ENCODE measurements around the gene PTPN7.
A peak's percentile ranks its signal among the peaks of the same experiment; 100 is the strongest.
"Not testable (repeated sequence)": the region's sequence is repeated elsewhere in the genome, so short reads cannot be mapped to it uniquely, and the experiment has no call there.

The PTPN7 gene

DNA sequence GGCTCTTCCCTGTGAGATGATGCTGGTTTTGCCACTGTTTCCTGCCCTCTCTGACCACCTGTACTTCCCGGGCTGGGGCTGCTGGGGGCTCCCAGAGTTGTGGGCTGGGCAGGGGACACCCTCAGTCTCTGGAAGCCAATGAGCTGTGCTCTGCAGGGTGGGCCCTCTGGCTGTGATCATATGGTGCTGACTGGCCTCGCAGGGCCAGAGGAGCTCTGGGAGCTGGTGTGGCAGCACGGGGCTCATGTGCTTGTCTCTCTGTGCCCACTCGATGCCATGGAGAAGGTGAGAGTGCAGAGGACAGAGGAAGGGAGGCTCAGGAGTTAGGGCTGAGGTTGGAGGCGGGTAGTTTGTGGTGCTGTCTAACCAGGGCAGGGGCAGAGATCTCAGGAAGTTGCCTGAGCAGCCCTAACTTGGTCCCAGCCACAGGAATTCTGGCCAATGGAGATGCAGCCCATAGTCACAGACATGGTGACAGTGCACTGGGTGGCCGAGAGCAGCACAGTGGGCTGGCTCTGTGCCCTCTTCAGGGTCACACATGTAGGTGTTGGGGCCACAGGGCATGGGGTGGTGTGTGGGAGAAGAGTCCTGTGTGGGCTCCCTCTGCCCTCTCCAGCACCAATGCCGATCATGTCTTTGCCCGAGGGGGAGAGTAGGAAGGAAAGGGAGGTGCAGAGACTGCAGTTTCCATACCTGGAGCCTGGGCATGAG is 27.4 kb upstream of the PTPN7 start:
- TF ChIP-seq, protein P1, sequence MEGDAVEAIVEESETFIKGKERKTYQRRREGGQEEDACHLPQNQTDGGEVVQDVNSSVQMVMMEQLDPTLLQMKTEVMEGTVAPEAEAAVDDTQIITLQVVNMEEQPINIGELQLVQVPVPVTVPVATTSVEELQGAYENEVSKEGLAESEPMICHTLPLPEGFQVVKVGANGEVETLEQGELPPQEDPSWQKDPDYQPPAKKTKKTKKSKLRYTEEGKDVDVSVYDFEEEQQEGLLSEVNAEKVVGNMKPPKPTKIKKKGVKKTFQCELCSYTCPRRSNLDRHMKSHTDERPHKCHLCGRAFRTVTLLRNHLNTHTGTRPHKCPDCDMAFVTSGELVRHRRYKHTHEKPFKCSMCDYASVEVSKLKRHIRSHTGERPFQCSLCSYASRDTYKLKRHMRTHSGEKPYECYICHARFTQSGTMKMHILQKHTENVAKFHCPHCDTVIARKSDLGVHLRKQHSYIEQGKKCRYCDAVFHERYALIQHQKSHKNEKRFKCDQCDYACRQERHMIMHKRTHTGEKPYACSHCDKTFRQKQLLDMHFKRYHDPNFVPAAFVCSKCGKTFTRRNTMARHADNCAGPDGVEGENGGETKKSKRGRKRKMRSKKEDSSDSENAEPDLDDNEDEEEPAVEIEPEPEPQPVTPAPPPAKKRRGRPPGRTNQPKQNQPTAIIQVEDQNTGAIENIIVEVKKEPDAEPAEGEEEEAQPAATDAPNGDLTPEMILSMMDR (IDR thresholded peaks at IDR 0.05; ENCODE audit: extremely low read depth, missing control alignments): no peak
- DNase-seq (ENCODE audit: low spot score): no peak

DNA sequence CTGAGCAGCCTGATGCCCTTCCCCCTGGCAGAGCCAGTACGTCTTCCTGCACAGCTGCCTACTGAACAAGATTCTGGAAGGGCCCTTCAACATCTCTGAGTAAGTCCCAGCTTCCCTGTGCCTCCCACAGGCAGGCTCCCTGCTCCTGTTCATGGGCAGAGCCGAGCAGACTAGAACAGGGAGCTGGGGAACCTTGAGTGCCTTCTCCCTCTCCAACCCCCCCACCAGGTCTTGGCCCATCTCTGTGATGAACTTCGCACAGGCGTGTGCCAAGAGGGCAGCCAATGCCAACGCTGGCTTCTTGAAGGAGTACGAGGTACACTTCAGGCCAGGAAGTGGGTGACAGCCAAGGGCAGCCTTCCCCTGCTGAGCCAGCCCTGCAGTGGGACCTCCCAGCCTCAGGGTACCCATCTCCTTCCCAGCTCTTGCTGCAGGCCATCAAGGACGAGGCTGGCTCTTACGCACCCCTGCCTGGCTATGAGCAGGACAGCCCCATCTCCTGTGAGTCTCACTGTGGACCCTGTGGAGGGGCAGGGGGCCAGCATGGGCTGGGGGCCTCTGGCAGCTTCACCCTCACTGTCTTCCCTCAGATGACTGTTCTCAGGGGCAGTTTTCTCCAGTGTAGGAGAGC is 26.8 kb upstream of the PTPN7 start:
- TF ChIP-seq, protein P1 (IDR thresholded peaks at IDR 0.05; ENCODE audit: extremely low read depth, missing control alignments): no peak

DNA sequence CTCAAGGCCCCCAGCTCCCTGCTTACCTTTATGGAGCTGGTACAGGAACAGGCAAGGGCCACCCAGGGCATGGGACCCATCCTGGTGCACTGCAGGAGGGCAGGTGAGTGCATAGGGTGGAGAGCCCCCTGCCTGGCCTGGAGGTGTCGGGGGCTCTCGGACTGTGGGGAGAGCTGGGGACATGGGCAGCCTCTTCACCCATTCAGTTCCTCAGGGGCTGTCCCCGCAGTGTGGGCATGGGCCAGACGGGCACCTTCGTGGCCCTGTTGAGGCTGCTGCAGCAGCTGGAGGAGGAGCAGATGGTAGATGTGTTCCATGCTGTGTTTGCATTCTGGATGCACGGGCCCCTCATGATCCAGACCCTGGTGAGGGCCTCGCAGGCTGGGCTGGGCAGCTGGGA is 25.9 kb upstream of the PTPN7 start:
- no peak for DNase-seq (ENCODE audit: low spot score)
- TF ChIP-seq, protein P1 (IDR thresholded peaks at IDR 0.05; ENCODE audit: extremely low read depth, missing control alignments): no peak

More for the DNA sequence above, 26.8 kb upstream of the PTPN7 start:
- no peak for DNase-seq (ENCODE audit: low spot score)

DNA sequence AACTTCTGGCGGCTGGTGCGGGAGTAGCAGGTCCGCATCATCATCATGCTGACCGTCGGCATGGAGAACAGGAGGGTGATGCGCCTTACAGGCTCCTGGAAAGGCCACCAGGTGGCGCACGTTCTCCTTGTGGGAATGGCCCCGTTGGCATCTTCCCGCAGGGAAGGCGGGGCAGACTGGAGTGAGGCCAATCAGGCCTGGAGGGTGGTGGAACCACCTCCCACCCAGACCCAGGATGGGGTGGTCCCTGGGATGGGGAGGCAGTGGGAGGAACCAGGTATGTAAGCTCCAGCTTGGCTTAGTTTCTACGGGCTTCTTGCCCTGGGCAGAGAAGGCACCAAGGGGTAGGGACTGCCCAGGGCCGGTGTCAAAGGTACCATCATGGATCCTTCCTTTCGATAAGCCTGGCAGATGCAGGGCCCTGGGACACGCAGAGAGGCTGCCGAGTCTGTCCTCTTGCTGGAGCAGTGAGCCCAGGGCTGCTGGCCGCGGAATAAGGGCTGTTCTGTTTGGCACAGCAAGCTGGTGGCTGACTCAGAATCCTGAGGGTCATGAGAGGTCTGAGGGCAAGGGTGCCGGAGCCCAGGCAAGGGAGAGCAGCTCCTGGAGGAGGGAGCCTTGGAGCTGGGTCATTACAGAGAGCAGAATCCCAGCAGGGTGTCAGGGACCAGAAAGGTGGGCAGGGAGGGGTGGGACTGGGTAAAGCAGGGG is 24.5 kb upstream of the PTPN7 start:
- DNase-seq (ENCODE audit: low spot score): peak; percentile 70

DNA sequence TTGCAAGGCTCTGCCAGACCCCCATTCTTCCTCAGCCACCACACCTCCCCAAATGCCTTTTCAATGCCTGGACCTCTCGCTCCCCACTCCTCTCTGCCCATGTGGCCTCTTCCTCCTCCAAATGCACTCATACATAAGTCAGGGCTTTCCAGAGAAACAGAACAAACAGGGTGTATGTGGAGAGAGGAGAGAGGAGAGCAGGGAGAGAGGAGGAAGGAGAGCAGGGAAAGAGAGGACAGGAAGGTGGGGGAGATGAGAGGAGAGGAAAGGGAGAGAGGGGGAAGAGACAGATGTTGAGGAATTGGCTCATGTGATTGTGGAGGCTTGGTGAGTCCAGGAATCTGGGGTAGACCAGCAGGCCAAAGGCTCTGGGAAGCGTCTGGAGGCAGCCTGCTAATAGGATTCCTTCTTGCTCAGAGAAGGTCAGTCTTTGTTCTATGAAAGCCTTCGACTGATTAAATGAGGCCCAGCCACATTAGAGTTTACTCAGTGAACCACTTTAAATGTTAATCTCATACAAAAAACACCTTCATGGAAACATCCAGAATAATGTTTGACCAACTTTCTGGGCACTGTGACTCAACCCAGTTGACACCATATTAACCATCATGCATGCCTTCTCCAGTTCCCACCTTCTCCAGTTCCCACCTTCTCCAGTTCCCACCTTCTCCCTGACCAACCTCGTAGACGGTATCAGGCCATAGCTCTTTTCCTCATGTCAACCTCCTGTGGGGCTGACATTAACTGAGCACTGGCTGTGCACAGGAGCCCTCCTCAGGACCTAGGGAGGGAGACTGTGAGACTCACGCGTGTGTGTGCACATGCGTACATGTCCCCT is 21.9 kb upstream of the PTPN7 start:
- TF ChIP-seq, protein P1 (IDR thresholded peaks at IDR 0.05; ENCODE audit: extremely low read depth, missing control alignments): no peak
- no peak for DNase-seq (ENCODE audit: low spot score)

More for the DNA sequence above, 24.5 kb upstream of the PTPN7 start:
- TF ChIP-seq, protein P1 (IDR thresholded peaks at IDR 0.05; ENCODE audit: extremely low read depth, missing control alignments): peak; percentile 72

DNA sequence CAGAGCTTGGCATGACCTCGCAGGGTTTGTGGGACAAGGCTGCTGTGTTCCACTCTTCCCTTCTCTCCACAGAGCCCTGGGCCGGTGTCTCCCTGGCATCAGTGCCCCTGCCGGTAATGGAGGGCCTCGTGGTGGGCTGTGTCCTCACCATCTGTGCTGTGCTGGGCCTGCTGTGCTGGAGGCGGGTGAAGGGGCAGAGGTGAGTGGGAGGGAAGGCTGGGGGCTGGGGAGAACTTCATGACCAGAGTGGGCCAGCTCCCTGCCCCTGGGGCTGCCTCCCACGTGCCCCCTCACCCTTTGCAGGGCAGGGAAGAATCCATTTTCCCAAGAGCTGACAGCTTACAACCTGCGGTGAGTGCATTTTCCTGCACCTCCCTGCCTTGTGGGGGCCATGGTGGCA is 21.2 kb upstream of the PTPN7 start:
- TF ChIP-seq, protein P1 (IDR thresholded peaks at IDR 0.05; ENCODE audit: extremely low read depth, missing control alignments): no peak
- DNase-seq (ENCODE audit: low spot score): no peak

DNA sequence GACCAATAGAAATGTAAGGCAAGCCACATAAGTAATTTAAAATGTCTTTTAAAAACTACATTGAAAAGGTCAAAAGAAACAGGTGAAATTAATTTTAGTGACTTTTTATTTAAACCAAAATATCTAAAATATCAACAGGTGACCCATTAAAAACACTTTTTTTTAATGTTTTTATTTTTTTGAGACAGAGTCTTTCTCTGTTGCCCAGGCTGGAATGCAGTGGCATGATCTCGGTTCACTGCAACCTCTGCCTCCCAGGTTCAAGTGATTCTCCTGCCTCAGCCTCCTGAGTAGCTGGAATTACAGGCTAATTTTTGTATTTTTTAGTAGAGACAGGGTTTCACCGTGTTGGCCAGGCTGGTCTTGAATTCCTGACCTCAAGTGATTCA is 20.3 kb upstream of the PTPN7 start:
- DNase-seq (ENCODE audit: low spot score): not testable (repeated sequence)

All from GM20000 (cell line).